GM12878 (cell line): ENCODE measurements around the gene CGREF1. TPM values are rescaled to one million over a fixed set of nuclear protein-coding genes. Genes with fewer than 3 reads are reported as not detected.

Experiments used
- ATAC-seq: fragments of 200-7000 bp; cut with Tn5 transposase; 3 replicates; pipeline ENCODE4 v1.9.1; 2020; ENCODE audit warnings: mild to moderate bottlenecking, moderate library complexity
- BruUV-seq: library from RNA; stranded (reverse); fragments of 400-500 nt; replicated peaks from 2 replicates; lab custom pipeline; 2021; lab: Mats Ljungman, UMichigan
- CTCF ChIA-PET: fragments of 300-600 bp; sonication (Branson Sonifier 250); formaldehyde crosslinking; extraction: SDS; loops from one replicate; lab custom pipeline; 2021; ENCODE audit warnings: inconsistent platforms; lab: Yijun Ruan, JAX
- POLR2A ChIA-PET: fragments of 350-600 bp; formaldehyde crosslinking; extraction: SDS; loops from one replicate; lab custom pipeline; 2021; ENCODE audit warnings: inconsistent platforms; lab: Charles Lee
- RAD21 ChIA-PET: fragments of 300-600 bp; sonication (Branson Sonifier 250); formaldehyde crosslinking; loops from one replicate; lab custom pipeline; 2023; ENCODE audit warnings: antibody characterized with exemption; ENCODE audit not compliant: unreplicated experiment; lab: Charles Lee
- SMC1A ChIA-PET: fragments of 300-600 bp; sonication (Branson Sonifier 250); formaldehyde crosslinking; loops from one replicate; lab custom pipeline; 2023; ENCODE audit not compliant: unreplicated experiment, uncharacterized antibody; lab: Charles Lee
- DNase-seq: peaks from one replicate; pipeline ENCODE4 v3.0.0-alpha.2; 2011; ENCODE audit warnings: low read depth, low spot score
- FAIRE-seq: peaks from 3 replicates; lab custom pipeline; 2011; peaks lifted over from hg19 to GRCh38; lab: Jason Lieb, UNC
- H2AFZ ChIP-seq: 2 replicates; pipeline ENCODE4 v1.6.0; 2011; ENCODE audit warnings: low read depth, low read length, control low read depth; ENCODE audit not compliant: control insufficient read depth
- H3K27ac ChIP-seq: 2 replicates; pipeline ENCODE4 v1.5.1; 2011; ENCODE audit warnings: control low read depth; ENCODE audit not compliant: control insufficient read depth, insufficient read depth
- H3K27me3 ChIP-seq, 2 experiments: replicated peaks in 1 of 2; 2 replicates each; pipeline versions ENCODE4 v1.6.0 to v1.6.1; 2011; ENCODE audit warnings: low read length in 1 of 2; ENCODE audit not compliant: control insufficient read depth in 2 of 2, insufficient read depth in 2 of 2
- H3K36me3 ChIP-seq, 2 experiments: 2 replicates each; pipeline ENCODE4 v1.5.1; 2011; ENCODE audit warnings: low read length in 1 of 2; ENCODE audit not compliant: control insufficient read depth in 2 of 2, insufficient read depth in 2 of 2
- H3K4me1 ChIP-seq: 2 replicates; pipeline ENCODE4 v1.6.1; 2011; ENCODE audit warnings: mild to moderate bottlenecking, low read length, moderate library complexity, mixed read lengths; ENCODE audit not compliant: control insufficient read depth, insufficient read depth
- H3K4me2 ChIP-seq: 2 replicates; pipeline ENCODE4 v1.6.0; 2011; ENCODE audit warnings: control low read depth; ENCODE audit not compliant: control insufficient read depth, insufficient read depth
- H3K4me3 ChIP-seq: fragments of 200-600 bp; sonication (generic); 2 replicates; pipeline ENCODE4 v1.5.1; 2016
- H3K79me2 ChIP-seq: 2 replicates; pipeline ENCODE4 v1.6.0; 2011; ENCODE audit warnings: low read length; ENCODE audit not compliant: control insufficient read depth, insufficient read depth
- H3K9ac ChIP-seq: 2 replicates; pipeline ENCODE4 v1.8.0; 2011; ENCODE audit warnings: low read length, control low read depth, mixed read lengths; ENCODE audit not compliant: control insufficient read depth, insufficient read depth
- H3K9me3 ChIP-seq: replicated peaks from 3 replicates; pipeline ENCODE4 v1.5.1; 2011; ENCODE audit warnings: mild to moderate bottlenecking, low read length; ENCODE audit not compliant: control insufficient read depth, insufficient read depth
- H4K20me1 ChIP-seq: 2 replicates; pipeline ENCODE4 v1.6.0; 2011; ENCODE audit not compliant: control insufficient read depth, insufficient read depth
- BRCA1 ChIP-seq: IDR thresholded peaks from 2 replicates; pipeline ENCODE4 v1.6.1; 2011; ENCODE audit warnings: low read depth, low read length, improper control_type of control experiment
- CHD2 ChIP-seq: IDR thresholded peaks from 2 replicates; pipeline ENCODE4 v1.6.1; 2011; ENCODE audit warnings: low read depth, low read length, improper control_type of control experiment, borderline replicate concordance
- EP300 ChIP-seq, 2 experiments: fragments of 150-350 bp in 1 of 2; IDR thresholded peaks; 2 replicates each; pipeline ENCODE4 v1.6.1; 2011 to 2012; ENCODE audit warnings: low read depth in 2 of 2, low read length in 2 of 2, borderline replicate concordance in 1 of 2, improper control_type of control experiment in 1 of 2, inconsistent platforms in 1 of 2; ENCODE audit not compliant: control insufficient read depth in 1 of 2
- ETV6 ChIP-seq, 2 experiments: fragments of 450-650 bp in 1 of 2; IDR thresholded peaks in 1 of 2; conservative IDR thresholded peaks in 1 of 2; 2 replicates each; pipeline ENCODE4 v1.6.1; 2014; ENCODE audit warnings: antibody characterized with exemption in 1 of 2, borderline replicate concordance in 1 of 2, low read depth in 1 of 2, mild to moderate bottlenecking in 1 of 2, moderate library complexity in 1 of 2
- EZH2 ChIP-seq: IDR thresholded peaks from 2 replicates; pipeline ENCODE4 v1.6.1; 2012; ENCODE audit warnings: low read depth, mild to moderate bottlenecking, control low read depth, inconsistent platforms, low read length, borderline replicate concordance; ENCODE audit not compliant: control insufficient read depth
- GABPA ChIP-seq: IDR thresholded peaks from 2 replicates; pipeline ENCODE4 v1.6.1; 2014; ENCODE audit warnings: antibody characterized with exemption, low read depth, mild to moderate bottlenecking, inconsistent platforms
- HDAC2 ChIP-seq: fragments of 200-600 bp; sonication (generic); IDR thresholded peaks from 2 replicates; pipeline ENCODE4 v1.6.1; 2017
- HDGF ChIP-seq: fragments of 450-650 bp; IDR thresholded peaks from 2 replicates; pipeline ENCODE4 v1.6.1; 2016; ENCODE audit warnings: antibody characterized with exemption
- IKZF1 ChIP-seq: fragments of 450-650 bp; conservative IDR thresholded peaks from 2 replicates; pipeline ENCODE4 v1.6.1; 2017; ENCODE audit warnings: antibody characterized with exemption, mild to moderate bottlenecking
- KAT2A ChIP-seq: conservative IDR thresholded peaks from 2 replicates; pipeline ENCODE4 v1.6.1; 2011; ENCODE audit warnings: low read depth, low read length; ENCODE audit not compliant: control insufficient read depth
- MAX ChIP-seq: IDR thresholded peaks from 2 replicates; pipeline ENCODE4 v1.6.1; 2012; ENCODE audit warnings: low read depth, low read length, improper control_type of control experiment
- POLR2AphosphoS5 ChIP-seq: IDR thresholded peaks from 2 replicates; pipeline ENCODE4 v1.6.1; 2011; ENCODE audit warnings: mild to moderate bottlenecking, low read length, inconsistent platforms
- TARDBP ChIP-seq: IDR thresholded peaks from 2 replicates; pipeline ENCODE4 v1.6.1; 2016; ENCODE audit warnings: borderline replicate concordance
- TCF3 ChIP-seq: IDR thresholded peaks from 2 replicates; pipeline ENCODE4 v1.6.1; 2012; ENCODE audit warnings: low read depth, mild to moderate bottlenecking, low read length, borderline replicate concordance; ENCODE audit not compliant: insufficient read depth
- TCF7 ChIP-seq: IDR thresholded peaks from 2 replicates; pipeline ENCODE4 v1.6.1; 2014; ENCODE audit warnings: antibody characterized with exemption, borderline replicate concordance
- ZBED1 ChIP-seq: IDR thresholded peaks from 2 replicates; pipeline ENCODE4 v1.6.1; 2016; ENCODE audit warnings: borderline replicate concordance
- whole genome bisulfite sequencing: methylation state at CpG from one replicate; pipeline ENCODE4 v1.1.6; 2016; ENCODE audit warnings: low lambda C conversion rate; ENCODE audit not compliant: insufficient replicate concordance, insufficient coverage; ENCODE audit errors: missing lambda C conversion rate; 5-methylcytosine and 5-hydroxymethylcytosine counted together
- in situ Hi-C: fragments of 300-500 bp; cut with MboI; formaldehyde crosslinking; loops from 9 replicates; pipeline ENCODE4 v1.14.3; 2018; ENCODE audit warnings: mixed read lengths
- intact Hi-C: fragments of 100-400 bp; cut with micrococcal nuclease; formaldehyde crosslinking; loops from one replicate; pipeline ENCODE4 v1.14.2; 2022; ENCODE audit not compliant: unreplicated experiment
- polyA plus RNA-seq, 11 experiments: library from polyadenylated mRNA; depleted of rRNA in 4 of 11; unstranded in 6 of 11; stranded (reverse) in 5 of 11; fragments of >200 nt; fragmentation: Nextera tagmentation in 4 of 11; fragmentation: Illumina TruSeq in 1 of 11; extraction: Ambion mirVana in 4 of 11; extraction: Trizol in 1 of 11; gene quantifications; 1 replicate in 1 of 11; 2 replicates in 10 of 11; pipeline versions ENCODE4 v1.2.1 to v1.2.3, GENCODE V29; 2011 to 2016; ENCODE audit warnings: inconsistent platforms in 2 of 11, missing spikeins in 2 of 11, low read depth in 1 of 11
- total RNA-seq, 4 experiments: library from RNA; depleted of rRNA in 3 of 4; stranded (reverse); fragments of >200 nt in 3 of 4; fragmentation: Illumina TruSeq in 1 of 4; extraction: Trizol in 1 of 4; gene quantifications; 2 replicates each; pipeline versions ENCODE4 v1.2.1 to v1.2.3, GENCODE V29; 2013 to 2021
- TF ChIP-seq, protein P1 (sequence below): fragments of 450-650 bp; IDR thresholded peaks from 2 replicates; pipeline ENCODE4 v1.6.1; 2018; ENCODE audit warnings: mild to moderate bottlenecking, low read depth, moderate library complexity; ENCODE audit not compliant: partially characterized antibody
- TF ChIP-seq, protein P2 (sequence below): IDR thresholded peaks from 2 replicates; pipeline ENCODE4 v1.6.1; 2012; ENCODE audit warnings: low read length, inconsistent platforms
- TF ChIP-seq, protein P3 (sequence below): IDR thresholded peaks from 2 replicates; pipeline ENCODE4 v1.6.1; 2011; ENCODE audit warnings: borderline replicate concordance, low read depth, mild to moderate bottlenecking, moderate library complexity, mixed read lengths, low read length; ENCODE audit not compliant: insufficient read depth; ENCODE audit errors: extremely low read length

CGREF1 gene
- total and polyA plus RNA-seq, 10 of the 15 experiments (the other 5 are each of a cell fraction or from before 2014, with no cell fraction given) = 0.06 to 0.21 TPM; not detected in 8

- 38% methylated on average over 8 of the region's 8 CpGs for WGBS
- in situ Hi-C loops = no loop called here
- Histone ChIP-seq H3K4me3 (no peak overlapping the region), H3K79me2 (no peaks in the 10 kb centered on the region), H3K9me3 (no peaks in the 10 kb centered on the region), H3K9ac (no peak overlapping the region), H3K27me3 (no peaks in the 10 kb centered on the region; a peak in 1 of 4 replicates), H3K36me3 (no peaks in the 10 kb centered on the region), H4K20me1 (no peaks in the 10 kb centered on the region), H3K4me1 (no peaks in the 10 kb centered on the region), H3K4me2 (no peak overlapping the region), H3K27ac (no peak overlapping the region), H2AFZ (no peak overlapping the region)
- DNase-seq (no peak), ATAC-seq (no peak), FAIRE-seq (no peak)
- CTCF ChIA-PET = interaction anchor here (0.9 to 2.9 kb wide), 3 partner anchors 16 to 129 kb away, joined by 3 to 10 read pairs (median 7); no protein-coding TSS in a partner anchor
- RAD21 ChIA-PET = no interaction called here
- POLR2A ChIA-PET = interaction anchor here (0.6 to 1.3 kb wide), 2 partner anchors 16 to 35 kb away, joined by 3 read pairs; partner anchors contain the start of gene PREB
- intact Hi-C loops = no loop called here
- no TSS peak for BruUV-seq
- SMC1A ChIA-PET = interaction anchor here (0.7 to 2.2 kb wide), 2 partner anchors 11 to 40 kb away, joined by 3 to 10 read pairs; no protein-coding TSS in a partner anchor
- TF ChIP-seq ZBED1 = no peak
- TF ChIP-seq TCF7 = no peak
- TF ChIP-seq IKZF1 = no peak
- TF ChIP-seq, protein P1, sequence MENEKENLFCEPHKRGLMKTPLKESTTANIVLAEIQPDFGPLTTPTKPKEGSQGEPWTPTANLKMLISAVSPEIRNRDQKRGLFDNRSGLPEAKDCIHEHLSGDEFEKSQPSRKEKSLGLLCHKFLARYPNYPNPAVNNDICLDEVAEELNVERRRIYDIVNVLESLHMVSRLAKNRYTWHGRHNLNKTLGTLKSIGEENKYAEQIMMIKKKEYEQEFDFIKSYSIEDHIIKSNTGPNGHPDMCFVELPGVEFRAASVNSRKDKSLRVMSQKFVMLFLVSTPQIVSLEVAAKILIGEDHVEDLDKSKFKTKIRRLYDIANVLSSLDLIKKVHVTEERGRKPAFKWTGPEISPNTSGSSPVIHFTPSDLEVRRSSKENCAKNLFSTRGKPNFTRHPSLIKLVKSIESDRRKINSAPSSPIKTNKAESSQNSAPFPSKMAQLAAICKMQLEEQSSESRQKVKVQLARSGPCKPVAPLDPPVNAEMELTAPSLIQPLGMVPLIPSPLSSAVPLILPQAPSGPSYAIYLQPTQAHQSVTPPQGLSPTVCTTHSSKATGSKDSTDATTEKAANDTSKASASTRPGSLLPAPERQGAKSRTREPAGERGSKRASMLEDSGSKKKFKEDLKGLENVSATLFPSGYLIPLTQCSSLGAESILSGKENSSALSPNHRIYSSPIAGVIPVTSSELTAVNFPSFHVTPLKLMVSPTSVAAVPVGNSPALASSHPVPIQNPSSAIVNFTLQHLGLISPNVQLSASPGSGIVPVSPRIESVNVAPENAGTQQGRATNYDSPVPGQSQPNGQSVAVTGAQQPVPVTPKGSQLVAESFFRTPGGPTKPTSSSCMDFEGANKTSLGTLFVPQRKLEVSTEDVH = no peak
- no peak for TF ChIP-seq MAX
- no peak for TF ChIP-seq EZH2
- no peak for TF ChIP-seq HDAC2
- no peak for TF ChIP-seq POLR2AphosphoS5
- no peak for TF ChIP-seq HDGF
- TF ChIP-seq TARDBP = no peak
- TF ChIP-seq, protein P2, sequence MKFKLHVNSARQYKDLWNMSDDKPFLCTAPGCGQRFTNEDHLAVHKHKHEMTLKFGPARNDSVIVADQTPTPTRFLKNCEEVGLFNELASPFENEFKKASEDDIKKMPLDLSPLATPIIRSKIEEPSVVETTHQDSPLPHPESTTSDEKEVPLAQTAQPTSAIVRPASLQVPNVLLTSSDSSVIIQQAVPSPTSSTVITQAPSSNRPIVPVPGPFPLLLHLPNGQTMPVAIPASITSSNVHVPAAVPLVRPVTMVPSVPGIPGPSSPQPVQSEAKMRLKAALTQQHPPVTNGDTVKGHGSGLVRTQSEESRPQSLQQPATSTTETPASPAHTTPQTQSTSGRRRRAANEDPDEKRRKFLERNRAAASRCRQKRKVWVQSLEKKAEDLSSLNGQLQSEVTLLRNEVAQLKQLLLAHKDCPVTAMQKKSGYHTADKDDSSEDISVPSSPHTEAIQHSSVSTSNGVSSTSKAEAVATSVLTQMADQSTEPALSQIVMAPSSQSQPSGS = no peak
- TF ChIP-seq, protein P3, sequence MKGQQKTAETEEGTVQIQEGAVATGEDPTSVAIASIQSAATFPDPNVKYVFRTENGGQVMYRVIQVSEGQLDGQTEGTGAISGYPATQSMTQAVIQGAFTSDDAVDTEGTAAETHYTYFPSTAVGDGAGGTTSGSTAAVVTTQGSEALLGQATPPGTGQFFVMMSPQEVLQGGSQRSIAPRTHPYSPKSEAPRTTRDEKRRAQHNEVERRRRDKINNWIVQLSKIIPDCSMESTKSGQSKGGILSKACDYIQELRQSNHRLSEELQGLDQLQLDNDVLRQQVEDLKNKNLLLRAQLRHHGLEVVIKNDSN = no peak
- TF ChIP-seq ETV6 (conservative IDR thresholded peaks at IDR 0.05 in 1 of 2, IDR thresholded peaks at IDR 0.05 in 1 of 2; ENCODE audit: borderline replicate concordance in 1 of 2, low read depth in 1 of 2) = no peak
- TF ChIP-seq KAT2A = no peak
- TF ChIP-seq TCF3 = no peak
- no peak for TF ChIP-seq CHD2
- no peak for TF ChIP-seq EP300 (IDR thresholded peaks at IDR 0.05; ENCODE audit: borderline replicate concordance in 1 of 2, control insufficient read depth in 1 of 2, low read depth in 2 of 2, low read length in 2 of 2)
- TF ChIP-seq BRCA1 = no peak
- TF ChIP-seq GABPA = no peak
Measured at GRCh38 chr2:27150639-27151230, 31.8 kb upstream of the CGREF1 start.
